ENCODE measurements around the gene PHACTR2.
A peak's percentile ranks its signal among the peaks of the same experiment; 100 is the strongest.

PHACTR2 gene

DNA sequence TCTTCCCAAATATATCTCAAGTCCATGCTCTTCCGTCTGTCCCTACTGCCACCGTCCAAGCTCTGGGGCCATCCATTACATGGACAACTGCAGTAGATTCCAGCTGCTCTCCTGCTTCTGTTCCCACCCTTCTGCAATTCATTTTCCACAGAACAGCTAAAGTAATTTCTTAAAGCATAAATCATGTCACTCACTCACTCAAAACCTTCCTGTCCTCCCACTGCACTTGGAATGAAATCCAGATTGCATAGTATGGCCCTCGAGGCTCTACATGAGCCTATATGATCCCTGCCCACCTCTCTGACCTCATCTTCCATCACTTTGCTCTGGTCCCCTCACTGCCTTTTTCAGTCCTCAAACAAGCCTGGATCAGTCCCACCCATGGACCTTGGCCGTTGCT, 10.9 kb downstream of the PHACTR2 start:
- H3K4me3 ChIP-seq (ENCODE audit: low read length), result no peak overlapping the region
- no peak for DNase-seq (ENCODE audit: low read depth)
- TF ChIP-seq, protein P1, sequence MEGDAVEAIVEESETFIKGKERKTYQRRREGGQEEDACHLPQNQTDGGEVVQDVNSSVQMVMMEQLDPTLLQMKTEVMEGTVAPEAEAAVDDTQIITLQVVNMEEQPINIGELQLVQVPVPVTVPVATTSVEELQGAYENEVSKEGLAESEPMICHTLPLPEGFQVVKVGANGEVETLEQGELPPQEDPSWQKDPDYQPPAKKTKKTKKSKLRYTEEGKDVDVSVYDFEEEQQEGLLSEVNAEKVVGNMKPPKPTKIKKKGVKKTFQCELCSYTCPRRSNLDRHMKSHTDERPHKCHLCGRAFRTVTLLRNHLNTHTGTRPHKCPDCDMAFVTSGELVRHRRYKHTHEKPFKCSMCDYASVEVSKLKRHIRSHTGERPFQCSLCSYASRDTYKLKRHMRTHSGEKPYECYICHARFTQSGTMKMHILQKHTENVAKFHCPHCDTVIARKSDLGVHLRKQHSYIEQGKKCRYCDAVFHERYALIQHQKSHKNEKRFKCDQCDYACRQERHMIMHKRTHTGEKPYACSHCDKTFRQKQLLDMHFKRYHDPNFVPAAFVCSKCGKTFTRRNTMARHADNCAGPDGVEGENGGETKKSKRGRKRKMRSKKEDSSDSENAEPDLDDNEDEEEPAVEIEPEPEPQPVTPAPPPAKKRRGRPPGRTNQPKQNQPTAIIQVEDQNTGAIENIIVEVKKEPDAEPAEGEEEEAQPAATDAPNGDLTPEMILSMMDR (conservative IDR thresholded peaks at IDR 0.05; ENCODE audit: low read depth, low read length), result no peak

DNA sequence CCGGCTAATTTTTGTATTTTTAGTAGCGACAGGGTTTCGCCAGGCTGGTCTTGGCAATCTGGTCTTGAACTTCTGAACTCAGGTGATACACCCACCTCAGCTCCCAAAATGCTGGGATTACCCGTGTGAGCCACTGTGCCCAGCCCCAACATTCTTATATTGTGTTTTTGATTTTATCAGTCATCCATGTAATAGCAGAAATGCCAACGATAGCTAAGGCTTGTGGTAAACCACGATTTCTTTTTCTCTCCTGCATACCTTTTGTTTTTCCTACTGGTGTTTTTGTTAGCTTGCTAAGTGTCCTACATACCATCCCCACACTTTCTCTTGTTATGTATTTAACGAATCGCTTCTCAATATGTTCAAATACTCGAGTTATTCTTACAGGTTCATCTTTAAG, 12.1 kb downstream of the PHACTR2 start:
- DNase-seq (ENCODE audit: low read depth), result peak; percentile 25
- TF ChIP-seq, protein P1 (conservative IDR thresholded peaks at IDR 0.05; ENCODE audit: low read depth, low read length), result no peak
- no peak overlapping the region for H3K4me3 ChIP-seq (ENCODE audit: low read length)

DNA sequence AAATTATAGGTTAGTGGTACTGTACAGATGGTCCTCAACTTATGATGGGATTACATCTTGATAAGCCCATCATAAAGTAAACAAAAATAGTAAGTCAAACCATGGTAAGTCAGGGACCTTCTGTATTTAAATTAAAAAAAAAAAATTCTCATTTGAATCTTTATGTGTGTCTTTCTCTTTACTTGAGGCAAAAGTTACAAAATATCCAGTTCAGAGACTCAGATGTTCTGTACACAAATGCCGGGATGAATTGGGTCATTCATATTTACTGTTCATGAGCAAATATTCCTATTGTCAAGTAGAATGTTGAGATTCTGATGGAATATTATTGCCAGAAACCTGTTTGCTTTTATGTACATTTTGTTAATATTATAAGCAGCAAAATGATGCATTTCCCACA, 13.4 kb downstream of the PHACTR2 start:
- DNase-seq (ENCODE audit: low read depth), result no peak
- TF ChIP-seq, protein P1 (conservative IDR thresholded peaks at IDR 0.05; ENCODE audit: low read depth, low read length), result no peak
- H3K4me3 ChIP-seq (ENCODE audit: low read length), result no peak overlapping the region

DNA sequence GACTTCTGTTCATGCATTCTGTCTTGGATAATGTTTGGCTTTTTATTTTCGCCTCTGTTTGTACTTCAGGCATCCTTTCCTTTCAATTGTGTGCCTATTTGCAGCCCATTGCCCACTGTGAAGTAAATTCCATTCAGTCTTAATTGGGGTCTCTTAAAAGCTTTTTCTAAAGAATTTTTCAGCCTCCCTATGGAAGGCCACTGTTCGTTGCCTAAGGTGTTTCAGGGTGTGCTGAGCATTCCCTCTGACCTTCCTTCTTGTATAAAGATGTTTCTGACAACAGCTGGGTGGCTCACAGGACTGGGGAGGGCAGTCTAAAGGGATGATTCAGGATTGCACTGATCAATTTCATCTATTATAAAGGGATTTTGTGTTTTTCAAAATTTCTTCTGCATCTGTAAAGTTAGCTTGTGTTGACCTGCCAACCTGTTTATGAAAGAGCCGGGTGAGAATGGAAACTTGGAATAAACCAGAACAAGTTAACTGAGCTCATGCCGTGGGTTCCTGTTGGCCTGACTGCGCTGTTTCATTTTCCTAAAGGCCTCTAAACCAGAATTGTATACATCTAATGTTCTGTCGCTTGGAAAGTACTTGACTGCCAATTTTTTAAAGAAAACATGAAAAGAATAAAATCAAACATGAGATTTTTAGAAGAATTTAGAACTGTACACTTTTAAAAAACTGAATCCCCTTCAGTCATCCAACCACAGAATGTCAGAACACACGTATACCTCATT, 14.3 kb downstream of the PHACTR2 start:
- TF ChIP-seq, protein P1 (conservative IDR thresholded peaks at IDR 0.05; ENCODE audit: low read depth, low read length), result no peak
- no peak for DNase-seq (ENCODE audit: low read depth)
- no peak overlapping the region for H3K4me3 ChIP-seq (ENCODE audit: low read length)

DNA sequence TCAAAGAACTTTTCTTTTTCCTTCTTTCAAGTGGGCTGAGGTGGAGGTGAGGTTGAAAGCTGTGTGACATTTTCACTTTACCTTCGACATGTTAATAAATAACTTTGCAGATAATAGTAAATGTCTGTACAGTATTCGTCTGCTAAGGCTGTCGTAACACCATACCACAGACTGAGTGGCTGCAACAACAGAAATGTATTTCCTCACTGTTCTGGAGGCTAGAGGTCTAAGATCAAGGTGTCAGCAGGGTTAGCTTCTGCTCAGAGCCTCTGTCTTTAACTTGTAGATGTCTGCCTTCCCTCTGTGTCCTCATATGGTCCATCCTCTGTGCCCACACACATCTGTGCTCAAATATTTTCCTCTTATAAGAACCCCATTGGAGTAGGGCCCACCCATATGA, 14.9 kb downstream of the PHACTR2 start:
- H3K4me3 ChIP-seq (ENCODE audit: low read length), result no peak overlapping the region
- TF ChIP-seq, protein P1 (conservative IDR thresholded peaks at IDR 0.05; ENCODE audit: low read depth, low read length), result no peak
- no peak for DNase-seq (ENCODE audit: low read depth)

DNA sequence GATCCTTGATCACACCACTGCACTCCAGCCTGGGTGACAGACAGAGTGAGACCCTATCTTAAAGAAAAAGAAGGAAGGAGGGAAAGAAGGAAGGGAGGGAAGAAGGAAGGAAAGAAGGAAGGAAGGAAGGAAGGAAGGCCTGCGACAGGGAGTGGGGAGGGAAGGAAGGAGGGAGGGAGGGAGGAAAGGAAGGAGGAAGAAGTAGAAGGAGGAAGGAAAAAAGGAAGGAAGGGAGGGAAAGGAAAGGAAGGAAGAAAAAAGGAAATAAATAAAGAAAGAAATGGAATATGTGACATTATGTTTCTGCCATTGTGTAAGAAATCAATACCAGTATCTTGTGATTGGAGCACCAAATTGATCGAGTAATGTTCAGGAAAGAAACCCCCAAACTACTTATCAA, 16.2 kb downstream of the PHACTR2 start:
- no peak overlapping the region for H3K4me3 ChIP-seq (ENCODE audit: low read length)
- TF ChIP-seq, protein P1 (conservative IDR thresholded peaks at IDR 0.05; ENCODE audit: low read depth, low read length), result no peak
- DNase-seq (ENCODE audit: low read depth), result no peak

DNA sequence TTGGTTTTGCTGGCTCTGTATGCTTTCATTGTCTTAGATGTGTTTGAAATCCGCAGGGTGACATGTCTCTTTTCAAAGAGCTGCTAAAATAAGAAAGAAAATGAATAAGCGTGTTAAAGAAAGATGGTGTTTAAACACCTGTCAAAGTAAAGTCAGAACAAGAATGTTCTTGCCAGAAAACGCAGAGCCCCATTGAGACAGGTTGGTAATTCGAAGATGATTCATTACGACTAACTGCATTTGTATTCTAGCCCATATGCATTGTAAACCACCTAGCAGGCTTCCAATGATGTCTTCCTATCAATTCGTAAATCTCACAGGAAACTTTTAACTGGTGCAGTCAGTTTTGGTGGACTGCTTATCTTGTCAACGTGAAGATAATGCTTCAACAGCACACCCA, 16.8 kb downstream of the PHACTR2 start:
- DNase-seq (ENCODE audit: low read depth), result no peak
- H3K4me3 ChIP-seq (ENCODE audit: low read length), result no peak overlapping the region
- TF ChIP-seq, protein P1 (conservative IDR thresholded peaks at IDR 0.05; ENCODE audit: low read depth, low read length), result no peak
